Inflammatory macrophage treated with lipopolysaccharide for 4 hours (primary cell): ENCODE measurements around the gene PHC2.
A peak's percentile ranks its signal among the peaks of the same experiment; 100 is the strongest.

Experiments
- DNase-seq: peaks from one replicate; pipeline ENCODE4 v3.0.0-alpha.2; 2020

PHC2 gene

GRCh38 chr1:33329600-33330305, 101.1 kb downstream of the PHC2 start:
- no peak for DNase-seq

GRCh38 chr1:33328817-33329216, 102.1 kb downstream of the PHC2 start:
- no peak for DNase-seq

- DNase-seq = peak; percentile 32
Observed at GRCh38 chr1:33327587-33328325, 103.1 kb downstream of the PHC2 start.

- DNase-seq = peak; percentile 67
Observed at GRCh38 chr1:33326785-33327184, 104.1 kb downstream of the PHC2 start.

GRCh38 chr1:33324677-33325575, 106.0 kb downstream of the PHC2 start:
- DNase-seq = no peak

GRCh38 chr1:33323663-33324477, 107.0 kb downstream of the PHC2 start:
- no peak for DNase-seq

GRCh38 chr1:33322870-33323585, 107.9 kb downstream of the PHC2 start:
- no peak for DNase-seq

- no peak for DNase-seq
Observed at GRCh38 chr1:33322109-33322508, 108.8 kb downstream of the PHC2 start.

- DNase-seq = no peak
Observed at GRCh38 chr1:33321178-33321577, 109.7 kb downstream of the PHC2 start.

- DNase-seq = no peak
Observed at GRCh38 chr1:33320619-33321165, 110.2 kb downstream of the PHC2 start, which contains the start of gene A3GALT2. Gene A3GALT2, minus strand, starts transcription at chr1:33321098. Its CDS starts 0 bp downstream, at chr1:33321098.

GRCh38 chr1:33319949-33320618, 110.8 kb downstream of the PHC2 start:
- no peak for DNase-seq

GRCh38 chr1:33319186-33319948, 111.5 kb downstream of the PHC2 start:
- DNase-seq = no peak

- no peak for DNase-seq
Observed at GRCh38 chr1:33317946-33318345, 112.9 kb downstream of the PHC2 start.

- no peak for DNase-seq
Observed at GRCh38 chr1:33317354-33317753, 113.5 kb downstream of the PHC2 start.

GRCh38 chr1:33316601-33317000, 114.3 kb downstream of the PHC2 start:
- DNase-seq = no peak

GRCh38 chr1:33314416-33314815, 116.5 kb downstream of the PHC2 start:
- DNase-seq = no peak

GRCh38 chr1:33312413-33312749, 118.5 kb downstream of the PHC2 start:
- no peak for DNase-seq

GRCh38 chr1:33311706-33312412, 119.0 kb downstream of the PHC2 start:
- DNase-seq = no peak

GRCh38 chr1:33310702-33311101, 120.2 kb downstream of the PHC2 start:
- DNase-seq = no peak
